NB4 (cell line): ENCODE results near the gene CAPSL.
A peak's percentile ranks its signal among the peaks of the same experiment; 100 is the strongest.

ENCODE experiments used
- DNase-seq: peaks from one replicate; pipeline ENCODE4 v3.0.0; 2010; ENCODE audit warnings: low read depth
- H3K4me3 ChIP-seq: one replicate; pipeline ENCODE4 v1.5.1; 2011; ENCODE audit warnings: mild to moderate bottlenecking, low read depth, low read length, moderate library complexity
- CTCF ChIP-seq: IDR thresholded peaks from one replicate; pipeline ENCODE4 v1.5.1; 2012; ENCODE audit warnings: low read depth, low read length
- MAX ChIP-seq: IDR thresholded peaks from 2 replicates; pipeline ENCODE4 v1.6.1; 2011; ENCODE audit warnings: low read depth, low read length
- MYC ChIP-seq: IDR thresholded peaks from 2 replicates; pipeline ENCODE4 v1.6.1; 2011; ENCODE audit warnings: low read depth, low read length
- POLR2A ChIP-seq: IDR thresholded peaks from 2 replicates; pipeline ENCODE4 v1.6.1; 2011; ENCODE audit warnings: mild to moderate bottlenecking; ENCODE audit not compliant: insufficient read length; ENCODE audit errors: extremely low read depth

The CAPSL gene

GRCh38 chr5:35971186-35971877 lies 32.9 kb upstream of the CAPSL start:
- no peak for DNase-seq
- TF ChIP-seq MAX (no peak), CTCF (no peak), MYC (no peak), POLR2A (no peak)
- no peak overlapping the region for H3K4me3 ChIP-seq

GRCh38 chr5:35963381-35963843 lies 25.0 kb upstream of the CAPSL start:
- no peak overlapping the region for H3K4me3 ChIP-seq
- no peak for TF ChIP-seq MAX
- peak; percentile 22 for TF ChIP-seq CTCF
- peak; percentile 38 for DNase-seq

- TF ChIP-seq POLR2A: no peak
- no peak for DNase-seq
These were observed 21.9 kb upstream of the CAPSL start for GRCh38 chr5:35960328-35960727.

GRCh38 chr5:35956429-35956828 lies 18.0 kb upstream of the CAPSL start:
- DNase-seq: no peak
- no peak for TF ChIP-seq MYC
- no peak for TF ChIP-seq POLR2A
- TF ChIP-seq MAX: no peak
- no peak for TF ChIP-seq CTCF
- H3K4me3 ChIP-seq: no peak overlapping the region

More at GRCh38 chr5:35960328-35960727, 21.9 kb upstream of the CAPSL start:
- H3K4me3 ChIP-seq: no peak overlapping the region

GRCh38 chr5:35954175-35954574 lies 15.8 kb upstream of the CAPSL start:
- TF ChIP-seq MAX (no peak), POLR2A (no peak), MYC (no peak), CTCF (no peak)

GRCh38 chr5:35947085-35947484 lies 8.7 kb upstream of the CAPSL start:
- no peak overlapping the region for H3K4me3 ChIP-seq
- DNase-seq: no peak
- TF ChIP-seq POLR2A (no peak), MAX (no peak), CTCF (no peak)

More at GRCh38 chr5:35954175-35954574, 15.8 kb upstream of the CAPSL start:
- no peak for DNase-seq
- no peak overlapping the region for H3K4me3 ChIP-seq
